ENCODE results near the gene SLC22A1.
"Not testable (repeated sequence)": the region's sequence is repeated elsewhere in the genome, so short reads cannot be mapped to it uniquely, and the experiment has no call there.

SLC22A1 gene

GRCh38 chr6:160121558-160121957, at the start of gene SLC22A1:
SLC22A1 (plus strand) TSS chr6:160121815; CDS start chr6:160121936, 121 bp downstream.
- DNase-seq, result no peak

DNA sequence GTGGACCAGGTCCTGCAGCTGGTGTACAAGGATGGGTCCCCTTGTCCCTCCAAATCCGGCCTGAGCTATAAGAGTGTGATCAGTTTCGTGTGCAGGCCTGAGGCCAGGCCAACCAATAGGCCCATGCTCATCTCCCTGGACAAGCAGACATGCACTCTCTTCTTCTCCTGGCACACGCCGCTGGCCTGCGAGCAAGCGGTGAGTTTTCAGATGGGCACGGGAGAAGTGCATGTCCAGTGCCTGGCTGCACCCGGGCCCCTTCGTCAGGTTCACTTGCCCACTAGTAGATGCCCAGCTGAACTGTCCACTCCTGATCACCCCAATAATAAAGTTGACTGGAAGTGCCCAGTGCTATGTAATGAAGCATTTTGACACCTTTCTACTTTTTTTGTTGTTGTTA, 48.3 kb upstream of the SLC22A1 start:
- no peak for DNase-seq

DNA sequence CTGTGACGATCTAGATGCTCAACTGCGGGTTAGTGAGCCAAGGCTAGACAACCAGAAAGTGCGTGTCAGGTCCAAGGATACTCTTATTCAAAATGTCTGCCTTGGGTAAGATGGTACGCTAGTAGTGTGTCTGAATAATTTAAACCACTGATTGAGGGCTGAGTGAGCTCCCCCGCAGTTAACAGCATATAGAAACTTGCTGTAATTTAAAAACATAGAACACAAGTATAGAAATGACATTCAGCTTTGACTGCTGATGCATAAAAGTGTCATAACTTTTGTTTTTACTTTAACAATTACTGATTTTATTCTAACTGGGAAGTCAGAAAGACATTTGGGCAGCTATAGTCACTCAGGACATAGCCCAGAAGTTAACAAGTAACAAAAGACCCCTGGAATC, 45.6 kb upstream of the SLC22A1 start:
- no peak for DNase-seq

GRCh38 chr6:160077024-160077423, 44.6 kb upstream of the SLC22A1 start:
- DNase-seq, result no peak

DNA sequence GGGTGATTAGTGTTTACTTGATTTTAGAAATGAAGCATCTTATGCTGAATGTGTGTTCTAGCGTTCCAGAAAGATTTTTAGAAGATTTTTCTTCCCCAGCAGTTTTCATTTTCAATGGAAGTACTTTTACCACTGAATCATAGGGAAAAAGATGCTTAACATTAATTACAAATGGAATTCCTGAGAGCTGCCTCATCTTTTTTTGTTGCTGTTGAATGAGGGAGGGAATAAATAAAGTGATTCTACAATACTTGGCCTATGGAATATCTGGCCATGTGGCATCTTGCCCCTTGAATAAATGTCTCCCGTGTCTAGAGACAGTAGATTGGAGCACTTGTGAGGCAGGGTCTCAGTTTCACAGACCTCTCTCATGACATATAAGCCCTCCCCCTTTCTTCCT, 44.1 kb upstream of the SLC22A1 start:
- no peak for DNase-seq

GRCh38 chr6:160078883-160079685, 42.5 kb upstream of the SLC22A1 start:
- no peak for DNase-seq

- DNase-seq, result no peak
These were observed 42.0 kb upstream of the SLC22A1 start for GRCh38 chr6:160079686-160080043.

- DNase-seq, result no peak
These were observed 41.5 kb upstream of the SLC22A1 start for GRCh38 chr6:160080097-160080496.

DNA sequence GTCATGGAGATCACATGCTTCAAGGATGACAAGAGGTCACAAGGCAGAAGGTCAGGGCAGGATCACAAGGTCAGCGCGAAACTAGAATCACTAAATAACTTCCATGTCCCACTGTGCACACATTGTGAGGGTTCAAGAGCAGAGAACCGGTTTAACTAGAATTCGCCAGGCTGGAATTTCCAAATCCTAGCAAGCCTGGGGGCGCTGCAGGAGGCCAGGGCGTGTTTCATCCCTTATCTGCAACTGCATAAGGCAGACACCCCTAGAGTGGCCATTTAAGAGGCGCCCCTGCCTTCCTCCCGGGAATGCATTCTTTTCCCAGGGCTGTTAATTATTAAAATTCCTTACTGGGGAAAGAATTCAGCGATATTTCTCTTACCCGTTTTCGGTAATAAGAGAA, 40.2 kb upstream of the SLC22A1 start:
- DNase-seq, result no peak

DNA sequence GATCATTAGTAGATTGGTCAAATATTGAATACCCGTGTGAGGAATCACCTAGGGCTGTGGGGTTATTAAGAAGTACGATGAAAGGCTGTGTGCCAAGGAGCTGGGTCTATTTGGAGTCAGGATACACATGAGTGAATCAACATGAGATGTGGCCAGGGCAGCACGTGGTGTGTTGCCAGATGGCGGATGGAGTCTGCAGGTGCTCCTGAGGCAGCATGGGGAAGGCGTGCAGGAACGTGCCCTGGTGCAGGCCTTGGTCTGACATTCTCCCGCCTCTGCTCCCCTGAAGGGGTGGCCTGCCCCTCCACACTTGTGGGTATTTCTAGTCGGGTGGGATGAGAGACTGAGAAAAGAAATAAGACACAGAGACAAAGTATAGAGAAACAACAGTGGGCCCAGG, 39.0 kb upstream of the SLC22A1 start:
- no peak for DNase-seq

- no peak for DNase-seq
These were observed 37.3 kb upstream of the SLC22A1 start for GRCh38 chr6:160084198-160084776.

DNA sequence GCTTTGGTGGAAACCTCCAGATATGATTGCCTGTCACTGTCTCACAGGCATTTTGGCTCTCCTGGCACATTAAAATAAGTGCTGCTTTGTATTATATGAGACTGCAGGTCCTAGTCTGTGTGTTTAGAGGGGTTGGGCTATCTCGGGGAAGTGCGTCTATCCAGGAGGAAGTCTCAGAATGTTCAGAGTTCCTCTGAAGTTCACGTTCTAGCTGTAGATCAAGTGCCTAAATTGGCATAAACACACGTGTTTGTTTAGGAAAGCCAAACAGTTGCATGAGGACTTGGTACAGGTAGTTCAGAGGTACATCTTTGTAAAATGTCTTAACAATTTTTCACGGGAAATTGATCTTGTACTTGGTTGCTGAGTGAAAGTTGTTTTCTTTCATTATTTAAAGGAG, 36.4 kb upstream of the SLC22A1 start:
- no peak for DNase-seq

- no peak for DNase-seq
These were observed 35.7 kb upstream of the SLC22A1 start for GRCh38 chr6:160085713-160086505.

DNA sequence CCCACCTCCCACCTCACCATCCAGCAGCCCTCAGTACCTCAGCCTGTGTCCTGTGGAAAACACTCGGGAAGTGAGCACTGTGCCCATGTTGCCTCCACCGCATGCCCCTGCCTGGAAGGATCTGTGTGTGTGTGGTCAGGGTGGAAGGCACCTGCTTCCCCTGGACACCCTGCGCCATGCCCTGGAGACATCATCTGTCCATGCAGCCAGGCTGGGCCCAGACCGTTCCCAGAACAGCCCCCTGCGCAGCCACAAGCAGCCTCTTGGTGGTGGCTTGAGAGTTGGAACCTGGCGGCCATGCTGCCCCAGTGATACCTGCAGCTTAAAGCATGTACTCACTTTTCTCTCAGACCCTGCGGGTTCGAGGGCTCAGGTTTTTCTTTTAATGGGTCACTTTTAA, 34.9 kb upstream of the SLC22A1 start:
- no peak for DNase-seq

DNA sequence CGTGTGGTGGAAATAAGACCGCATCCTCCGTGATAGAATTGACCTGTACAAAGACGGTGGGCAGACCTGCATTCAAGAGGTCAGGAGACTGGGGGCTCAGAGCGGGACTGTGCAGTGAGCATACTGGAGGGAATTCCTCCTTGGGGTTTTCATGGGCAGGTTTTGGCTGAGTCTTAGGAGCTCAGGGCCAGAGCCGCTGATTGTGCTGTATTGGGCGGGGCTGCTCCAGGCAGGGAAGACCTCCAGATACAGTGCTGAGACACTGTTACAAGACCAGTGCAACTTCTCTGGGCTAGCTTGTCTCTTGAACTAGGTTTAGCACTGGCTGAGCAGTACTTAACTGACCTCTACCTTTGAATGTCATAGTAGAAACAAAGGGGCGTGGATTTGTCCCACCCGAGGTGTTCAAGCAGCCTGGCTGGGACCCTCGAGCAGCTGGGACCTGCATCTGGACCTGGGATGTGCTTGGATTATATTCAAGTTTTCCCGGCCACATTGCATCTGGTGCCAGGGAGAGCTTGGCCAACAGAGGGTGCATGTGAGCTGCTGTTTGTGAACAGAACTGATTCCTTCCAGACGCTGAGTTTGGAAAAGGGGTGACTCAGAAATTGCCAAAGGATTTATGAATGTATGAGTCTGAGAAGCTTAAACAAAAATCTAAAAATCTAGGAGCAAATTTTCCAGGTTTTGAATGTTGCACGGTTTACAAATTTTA, 33.4 kb upstream of the SLC22A1 start:
- DNase-seq, result no peak

- no peak for DNase-seq
These were observed 32.7 kb upstream of the SLC22A1 start for GRCh38 chr6:160088784-160089533.

DNA sequence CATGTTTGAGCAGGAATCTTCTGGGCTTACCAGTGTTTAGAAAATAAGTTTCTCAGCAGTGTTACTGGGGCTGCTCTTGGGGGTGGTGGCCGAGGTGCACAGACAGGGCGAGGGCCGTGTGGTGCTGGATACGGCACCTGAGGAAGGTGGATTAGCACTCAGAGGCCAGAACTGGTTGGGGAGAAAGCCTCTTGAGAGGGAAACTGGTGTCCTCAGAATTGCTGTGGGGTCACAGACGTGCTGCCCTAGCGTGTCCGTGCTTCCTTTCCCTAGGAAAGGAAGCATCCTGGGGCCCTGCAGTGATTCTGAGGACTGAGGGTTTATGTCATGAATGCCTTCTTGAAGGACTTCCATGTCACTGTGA, 32.1 kb upstream of the SLC22A1 start:
- no peak for DNase-seq

DNA sequence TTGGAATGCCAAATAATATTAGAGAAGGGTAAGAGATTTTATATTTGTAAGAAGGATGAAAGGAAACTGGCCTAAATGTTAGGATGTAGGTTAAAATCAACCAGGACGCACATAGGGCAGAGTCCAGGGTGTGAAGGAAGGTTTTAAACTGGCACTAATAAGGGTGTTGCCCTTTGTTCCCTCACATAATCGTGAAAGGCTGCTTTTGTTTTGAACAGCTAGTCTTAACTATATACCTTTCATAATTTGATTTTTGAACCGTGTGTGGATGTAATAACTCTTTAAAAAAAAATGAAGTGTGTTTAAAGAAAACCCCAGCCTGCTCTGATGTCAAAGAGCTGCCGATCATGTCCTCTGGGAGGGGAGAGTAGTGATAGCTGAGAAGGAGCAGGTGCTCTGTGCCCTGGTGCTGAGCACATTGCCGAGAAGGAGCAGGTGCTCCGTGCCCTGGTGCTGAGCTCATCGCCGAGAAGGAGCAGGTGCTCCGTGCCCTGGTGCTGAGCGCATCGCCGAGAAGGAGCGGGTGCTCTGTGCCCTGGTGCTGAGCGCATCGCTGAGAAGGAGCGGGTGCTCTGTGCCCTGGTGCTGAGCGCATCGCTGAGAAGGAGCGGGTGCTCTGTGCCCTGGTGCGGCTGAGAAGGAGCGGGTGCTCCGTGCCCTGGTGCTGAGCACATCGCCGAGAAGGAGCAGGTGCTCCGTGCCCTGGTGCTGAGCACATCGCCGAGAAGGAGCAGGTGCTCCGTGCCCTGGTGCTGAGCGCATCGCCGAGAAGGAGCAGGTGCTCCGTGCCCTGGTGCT, 31.0 kb upstream of the SLC22A1 start:
- DNase-seq, result not testable (repeated sequence)

DNA sequence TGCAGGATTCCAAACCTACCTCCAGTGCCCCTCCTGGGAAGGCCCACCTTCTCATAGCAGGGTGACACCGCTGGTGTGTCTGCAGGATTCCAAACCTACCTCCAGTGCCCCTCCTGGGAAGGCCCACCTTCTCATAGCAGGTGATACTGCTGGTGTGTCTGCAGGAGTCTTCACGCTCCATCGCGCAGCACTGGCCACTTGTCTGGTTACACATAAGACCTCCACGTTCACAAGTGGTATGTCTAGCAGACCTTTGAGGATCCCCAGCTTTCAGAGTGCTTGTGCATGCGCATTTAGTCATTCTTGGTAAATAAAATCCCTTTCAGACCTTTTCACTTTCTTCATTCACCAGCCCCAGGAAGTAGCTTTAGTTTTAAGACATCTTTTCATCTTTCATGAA, 29.4 kb upstream of the SLC22A1 start:
- DNase-seq, result not testable (repeated sequence)

DNA sequence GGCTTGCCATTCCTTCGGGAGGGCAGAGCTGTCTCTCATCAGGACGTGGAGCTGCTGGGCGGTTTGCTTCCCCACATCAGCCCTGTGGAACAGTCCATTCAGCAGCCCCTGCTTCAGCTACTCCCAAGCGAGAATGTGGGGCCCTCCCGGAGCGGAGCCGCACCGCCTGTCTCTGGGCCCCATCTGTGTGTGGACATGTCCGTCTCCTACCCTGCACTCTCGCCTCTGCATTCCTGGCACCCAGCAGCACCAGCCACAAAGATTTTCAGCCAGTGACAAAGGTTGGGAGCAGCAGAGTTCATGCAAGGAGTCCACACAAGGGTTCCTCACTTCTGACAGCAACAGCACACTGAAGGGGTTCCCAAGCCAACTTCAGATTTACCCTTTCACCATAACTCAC, 29.0 kb upstream of the SLC22A1 start:
- DNase-seq, result no peak

GRCh38 chr6:160093061-160093460, 28.6 kb upstream of the SLC22A1 start:
- DNase-seq, result no peak

- DNase-seq, result no peak
These were observed 27.7 kb upstream of the SLC22A1 start for GRCh38 chr6:160093946-160094345.

Data from NCI-H774 (cell line).